HG02763 (cell line): ENCODE data around the gene PEX14.

ENCODE experiments used
- ATAC-seq: cut with Tn5 transposase; IDR thresholded peaks from one replicate; pipeline ENCODE4 v1.9.1; 2021; ENCODE audit warnings: mild to moderate bottlenecking, moderate library complexity; ENCODE audit not compliant: unreplicated experiment

The PEX14 gene

DNA sequence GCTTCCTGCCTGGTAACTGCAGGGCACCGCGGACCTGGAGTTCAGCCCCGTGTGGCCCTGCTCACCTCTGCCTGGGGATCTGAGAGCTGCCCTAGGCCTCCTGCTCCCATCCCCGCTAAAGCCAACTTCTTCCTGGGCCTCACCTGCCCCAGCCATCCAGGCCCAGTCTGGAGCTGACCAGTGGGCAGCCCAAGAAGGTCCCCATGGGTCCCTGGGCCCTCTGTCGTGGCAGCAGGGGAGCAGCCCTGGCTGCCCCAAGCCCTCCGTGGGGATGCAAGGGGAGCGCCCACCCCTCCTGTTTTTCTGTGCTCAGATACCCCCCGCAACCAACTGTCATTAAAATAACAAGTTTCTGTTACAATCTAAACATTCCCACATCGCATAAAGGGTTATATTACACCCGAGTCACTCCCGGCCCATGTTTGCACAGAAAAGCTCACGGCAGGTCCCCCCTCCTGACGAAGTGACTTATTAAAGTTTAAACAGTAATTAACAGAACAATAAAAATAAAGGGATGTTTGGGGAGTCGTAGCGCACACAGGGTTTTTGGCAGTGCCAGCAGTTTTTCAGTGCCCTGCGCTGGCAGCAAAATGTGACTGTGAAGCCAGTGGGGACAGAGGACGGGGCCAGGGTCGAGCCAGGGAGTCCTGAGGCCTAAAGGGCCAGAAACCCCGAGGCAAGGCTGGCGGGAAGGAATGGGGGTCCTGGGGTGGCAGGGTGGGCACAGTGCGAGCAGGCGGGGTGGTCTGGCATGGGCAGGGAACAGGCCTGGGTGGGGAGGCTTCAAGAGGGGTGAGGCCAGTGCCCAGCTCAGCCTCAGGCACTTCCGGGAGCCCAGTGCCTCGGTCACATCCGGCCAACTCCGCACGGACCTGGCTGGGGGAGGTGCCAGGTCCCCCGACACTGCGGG is 200.2 kb downstream of the PEX14 start:
- no peak for ATAC-seq

DNA sequence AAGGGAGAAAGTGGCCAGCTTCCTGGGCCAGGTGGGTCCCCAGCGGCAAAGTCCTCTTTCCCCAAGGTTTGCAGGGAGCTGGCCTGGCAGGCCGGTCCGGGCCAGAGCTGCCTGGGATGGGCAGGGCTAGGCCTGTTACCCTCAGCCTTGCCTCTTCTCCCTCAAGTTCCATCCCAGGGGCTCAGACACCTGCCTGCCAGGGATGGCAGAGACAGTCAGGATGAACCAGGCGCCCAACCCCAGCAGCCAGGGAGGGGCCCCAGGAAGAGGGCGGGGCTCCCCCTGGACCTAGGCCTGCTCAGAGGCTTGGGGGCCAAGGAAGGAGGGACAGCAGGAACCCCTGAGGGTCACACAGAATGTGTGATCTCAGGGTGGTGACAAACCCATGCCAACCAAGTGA is 201.1 kb downstream of the PEX14 start:
- ATAC-seq, result no peak

DNA sequence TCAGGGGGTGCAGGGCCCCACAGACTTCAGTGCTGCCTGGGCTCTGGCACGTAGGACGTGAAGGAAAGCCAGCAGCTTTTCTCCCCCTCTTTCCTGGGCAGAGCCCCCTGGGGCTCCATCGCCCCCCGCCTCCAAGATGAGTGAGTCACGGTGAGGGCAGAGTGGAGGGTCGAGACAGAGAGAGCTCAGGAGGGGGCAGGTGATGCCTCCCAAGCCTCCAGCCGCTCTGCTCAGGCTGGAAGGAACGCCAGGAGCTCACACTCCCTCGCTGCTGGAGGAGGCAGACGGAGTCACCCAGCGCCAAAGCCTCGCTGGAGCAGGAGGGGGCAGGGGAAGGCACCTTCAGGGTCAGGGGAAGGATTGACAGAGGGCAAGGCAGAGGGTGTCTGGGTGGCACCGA is 202.2 kb downstream of the PEX14 start:
- ATAC-seq, result no peak

DNA sequence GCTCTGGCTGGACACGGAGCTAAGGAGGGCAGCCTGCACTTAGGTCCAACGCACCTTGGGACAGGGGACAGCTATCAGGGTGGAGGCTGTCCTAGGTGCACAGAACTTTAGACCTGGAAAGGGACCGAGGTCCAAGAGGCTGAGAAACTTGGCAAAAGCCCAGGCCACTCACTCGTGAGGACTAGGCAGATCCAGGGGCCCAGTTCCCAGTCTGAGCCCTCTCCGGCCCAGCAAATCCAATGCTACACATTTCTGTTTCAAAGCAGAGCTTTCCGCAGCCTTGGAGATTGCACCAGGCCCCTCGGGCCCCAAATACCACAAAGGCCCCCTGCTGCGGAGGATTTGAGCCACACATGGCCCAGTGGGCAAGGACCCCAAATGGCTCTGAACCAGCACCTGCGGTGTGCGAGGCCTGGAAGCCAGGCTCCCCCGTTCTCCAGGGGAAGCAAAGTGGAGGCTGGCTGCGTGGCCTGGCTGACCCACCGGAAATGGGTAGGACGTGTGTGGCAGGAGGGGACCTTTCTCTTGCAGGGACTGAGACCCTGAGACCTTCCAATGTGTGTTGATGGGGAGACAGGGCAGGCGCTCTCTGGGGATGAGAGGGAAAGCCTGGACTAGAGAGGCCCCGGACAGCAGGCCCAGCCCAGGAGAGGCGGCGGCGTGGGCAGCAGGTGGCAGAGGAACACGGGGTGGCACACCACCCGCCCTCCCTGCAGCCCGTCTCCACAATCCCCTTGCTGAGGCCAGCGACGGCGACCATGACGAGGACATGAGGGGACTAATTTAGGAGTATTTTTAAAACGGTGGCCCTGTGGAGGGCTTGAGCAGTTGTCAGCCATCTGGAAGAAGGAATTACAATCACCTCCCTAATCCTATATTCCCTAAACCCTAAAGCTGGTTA is 203.0 kb downstream of the PEX14 start:
- no peak for ATAC-seq

DNA sequence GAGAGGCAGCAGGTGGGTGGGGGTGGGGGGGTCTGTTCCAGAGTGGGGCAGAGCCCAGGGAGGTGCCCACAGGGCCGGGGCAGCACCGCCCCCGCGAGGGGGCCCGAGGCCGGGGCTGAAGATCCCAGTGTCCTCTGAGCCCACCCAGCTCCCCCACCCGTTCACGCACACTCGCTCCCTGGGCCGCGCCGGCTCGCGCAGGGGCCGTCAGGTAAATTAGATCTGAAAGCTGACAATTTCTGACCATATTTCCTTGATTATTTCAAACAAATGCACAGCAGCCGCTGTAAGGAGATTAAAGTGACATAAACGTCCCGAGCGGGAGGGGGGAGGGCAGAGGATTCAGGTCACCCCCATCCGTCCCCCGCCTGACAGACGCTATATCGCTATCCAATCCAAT is 203.7 kb downstream of the PEX14 start:
- ATAC-seq, result no peak

DNA sequence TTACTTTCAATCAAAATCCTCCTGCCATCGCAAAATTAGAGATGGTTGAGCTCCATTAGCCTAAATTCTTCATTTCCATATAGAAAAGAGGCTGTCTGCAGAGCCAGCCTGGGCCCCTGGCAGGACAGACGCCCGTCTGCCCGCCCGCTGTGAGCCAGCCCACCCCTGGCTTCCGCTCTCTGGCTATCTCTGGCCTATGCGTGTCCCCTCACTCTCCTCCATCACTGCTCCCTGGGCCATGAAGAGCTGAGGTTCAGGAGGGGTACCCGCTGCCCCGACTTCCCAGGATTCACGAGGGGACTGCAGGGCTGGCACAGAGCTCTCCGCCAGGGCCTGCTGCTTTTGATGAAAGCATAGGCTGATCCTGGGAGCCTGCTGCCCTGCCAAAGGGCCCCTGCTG is 204.1 kb downstream of the PEX14 start:
- ATAC-seq, result no peak

DNA sequence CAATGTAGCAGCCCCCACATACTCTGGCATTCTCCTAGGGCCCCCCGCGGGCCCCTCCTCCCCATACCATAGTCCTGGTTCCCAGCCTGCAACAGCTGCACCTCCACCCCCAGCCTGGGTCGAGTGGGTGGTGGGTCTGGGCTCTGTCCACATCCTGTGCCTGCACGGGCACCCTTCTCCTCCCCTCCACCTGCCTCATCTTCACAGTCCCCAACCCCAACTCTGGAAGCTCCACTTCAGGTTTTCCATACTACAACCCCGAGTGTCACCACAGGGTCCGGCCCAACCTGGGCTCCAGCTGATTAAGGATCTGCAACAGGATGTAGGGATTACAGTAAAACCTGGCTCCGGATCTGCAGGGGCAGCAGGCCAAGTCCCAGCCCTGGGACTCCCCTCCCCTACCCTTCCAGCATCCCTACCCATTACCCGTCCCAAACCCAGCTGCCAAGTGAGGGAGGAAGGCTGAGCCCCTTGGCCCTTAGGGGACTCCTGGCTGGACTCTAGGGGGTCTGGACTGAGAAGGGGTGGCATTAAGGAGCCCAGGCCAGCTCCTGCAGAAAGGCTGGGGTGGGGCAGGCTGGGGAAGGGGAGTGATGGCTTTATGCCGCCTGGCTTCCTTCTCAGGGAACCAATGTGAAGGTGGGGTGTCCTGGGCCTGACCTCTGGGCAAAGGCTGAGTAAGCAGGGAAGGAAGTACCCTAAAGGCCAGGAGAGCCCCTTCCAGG is 204.9 kb downstream of the PEX14 start:
- ATAC-seq, result no peak
